ENCODE measurements around the gene ZNF563.

ZNF563 gene

GRCh38 chr19:12270854-12271253 is 62.6 kb downstream of the ZNF563 start:
- DNase-seq (ENCODE audit: extremely low read depth, low read depth) = no peak
- no peak for TF ChIP-seq CTCF (IDR thresholded peaks at IDR 0.05; ENCODE audit: low read depth, low read length)
